Keratinocyte (primary cell): ENCODE results near the gene RDH16. TPM values are rescaled to one million over a fixed set of nuclear protein-coding genes. Genes with fewer than 3 reads are reported as not detected.
A peak's percentile ranks its signal among the peaks of the same experiment; 100 is the strongest.

Experiments used
- DNase-seq: peaks from one replicate; pipeline ENCODE4 v3.0.0-alpha.2; 2011; ENCODE audit warnings: low read depth, missing footprints, low spot score
- FAIRE-seq: peaks from 2 replicates; lab custom pipeline; 2011; peaks lifted over from hg19 to GRCh38; lab: Jason Lieb, UNC
- H2AFZ ChIP-seq: 2 replicates; pipeline ENCODE4 v1.6.0; 2012; ENCODE audit warnings: low read length, control low read depth, inconsistent platforms; ENCODE audit not compliant: control insufficient read depth
- H3K27ac ChIP-seq: 2 replicates; pipeline ENCODE4 v1.5.1; 2011; ENCODE audit warnings: low read length; ENCODE audit not compliant: control insufficient read depth, insufficient read depth
- H3K27me3 ChIP-seq: 3 replicates; pipeline ENCODE4 v1.6.0; 2011; ENCODE audit warnings: low read length; ENCODE audit not compliant: control insufficient read depth, insufficient read depth; ENCODE audit errors: extremely low read depth
- H3K36me3 ChIP-seq, 2 experiments: 2 replicates in 1 of 2; 3 replicates in 1 of 2; pipeline ENCODE4 v1.5.1; 2011; ENCODE audit warnings: low read length in 2 of 2, mild to moderate bottlenecking in 1 of 2; ENCODE audit not compliant: control insufficient read depth in 2 of 2, insufficient read depth in 2 of 2; ENCODE audit errors: extremely low read depth in 1 of 2
- H3K4me1 ChIP-seq: 3 replicates; pipeline ENCODE4 v1.5.1; 2011; ENCODE audit warnings: low read length; ENCODE audit not compliant: control insufficient read depth, insufficient read depth; ENCODE audit errors: extremely low read depth
- H3K4me2 ChIP-seq: 3 replicates; pipeline ENCODE4 v1.6.0; 2011; ENCODE audit warnings: low read depth, low read length; ENCODE audit not compliant: control insufficient read depth, insufficient read depth; ENCODE audit errors: extremely low read depth
- H3K4me3 ChIP-seq, 3 experiments: fragments of 200-600 bp in 1 of 3; sonication (generic) in 1 of 3; 2 replicates in 2 of 3; 3 replicates in 1 of 3; pipeline ENCODE4 v1.5.1; 2011 to 2016; ENCODE audit warnings: low read length in 3 of 3, mild to moderate bottlenecking in 3 of 3, control low read depth in 2 of 3, inconsistent platforms in 1 of 3, low read depth in 1 of 3, mixed read lengths in 1 of 3, mixed run types in 1 of 3, moderate library complexity in 1 of 3; ENCODE audit not compliant: control insufficient read depth in 2 of 3, insufficient read depth in 2 of 3; ENCODE audit errors: extremely low read depth in 1 of 3
- H3K79me2 ChIP-seq: 2 replicates; pipeline ENCODE4 v1.6.0; 2012; ENCODE audit warnings: low read length; ENCODE audit not compliant: control insufficient read depth, insufficient read depth
- H3K9ac ChIP-seq: 3 replicates; pipeline ENCODE4 v1.6.0; 2011; ENCODE audit warnings: low read length; ENCODE audit not compliant: control insufficient read depth, insufficient read depth; ENCODE audit errors: extremely low read depth
- H3K9me1 ChIP-seq: 3 replicates; pipeline ENCODE4 v1.6.0; 2011; ENCODE audit warnings: low read length; ENCODE audit not compliant: control insufficient read depth, insufficient read depth; ENCODE audit errors: extremely low read depth
- H3K9me3 ChIP-seq: 2 replicates; pipeline ENCODE4 v1.5.1; 2012; ENCODE audit warnings: low read depth, low read length; ENCODE audit not compliant: control insufficient read depth
- H4K20me1 ChIP-seq: 3 replicates; pipeline ENCODE4 v1.6.0; 2011; ENCODE audit warnings: low read length; ENCODE audit not compliant: control insufficient read depth, insufficient read depth; ENCODE audit errors: extremely low read depth
- EZH2 ChIP-seq: IDR thresholded peaks from one replicate; pipeline ENCODE4 v1.6.1; 2012; ENCODE audit warnings: inconsistent platforms, mild to moderate bottlenecking, low read length, moderate library complexity
- dilution Hi-C: fragments of 300-500 bp; cut with MboI; formaldehyde crosslinking; loops from one replicate; pipeline ENCODE4 v1.7.0; 2020; ENCODE audit warnings: low sequenced_read_pairs; ENCODE audit not compliant: extremely low pct_ligation_motif_present
- polyA plus RNA-seq, 5 experiments: library from polyadenylated mRNA; depleted of rRNA in 3 of 5; stranded (reverse) in 3 of 5; stranded (forward) in 1 of 5; unstranded in 1 of 5; fragments of >200 nt; gene quantifications; 1 replicate in 1 of 5; 2 replicates in 3 of 5; 3 replicates in 1 of 5; pipeline versions ENCODE4 v1.2.1 to v1.2.3, GENCODE V29; 2011 to 2012; ENCODE audit warnings: missing spikeins in 2 of 5, low read depth in 1 of 5, low replicate concordance in 1 of 5
- TF ChIP-seq, protein P1 (sequence below), 3 experiments: IDR thresholded peaks in 1 of 3; conservative IDR thresholded peaks in 1 of 3; optimal IDR thresholded peaks in 1 of 3; 2 replicates in 2 of 3; 3 replicates in 1 of 3; pipeline versions ENCODE3 to v1.5.1; 2011; ENCODE audit warnings: low read length in 3 of 3, mild to moderate bottlenecking in 3 of 3, moderate library complexity in 2 of 3, control low read depth in 1 of 3, inconsistent platforms in 1 of 3; ENCODE audit not compliant: insufficient read depth in 2 of 3; ENCODE audit errors: extremely low read depth in 1 of 3

RDH16 gene
- polyA plus RNA-seq, 1 donor (not counting 4 experiments of a cell fraction or from before 2014, with no cell fraction given), result 0.21 TPM

GRCh38 chr12:56932867-56933266 is 24.5 kb downstream of the RDH16 start:
- FAIRE-seq, result peak; percentile 29
- Histone ChIP-seq H2AFZ (peak overlapping the region; percentile 63), H3K9me1 (no peaks in the 10 kb centered on the region), H3K9ac (no peak overlapping the region), H4K20me1 (no peaks in the 10 kb centered on the region), H3K79me2 (no peaks in the 10 kb centered on the region), H3K4me2 (peak overlapping the region; percentile 27), H3K4me1 (peaks cover 25% of the 10 kb centered on the region), H3K27ac (no peak overlapping the region), H3K9me3 (no peaks in the 10 kb centered on the region), H3K27me3 (no peaks in the 10 kb centered on the region), H3K36me3 (no peaks in the 10 kb centered on the region), H3K4me3 (no peak overlapping the region)
- dilution Hi-C loops, result no loop called here
- DNase-seq, result no peak
- TF ChIP-seq EZH2, result no peak
- TF ChIP-seq, protein P1, sequence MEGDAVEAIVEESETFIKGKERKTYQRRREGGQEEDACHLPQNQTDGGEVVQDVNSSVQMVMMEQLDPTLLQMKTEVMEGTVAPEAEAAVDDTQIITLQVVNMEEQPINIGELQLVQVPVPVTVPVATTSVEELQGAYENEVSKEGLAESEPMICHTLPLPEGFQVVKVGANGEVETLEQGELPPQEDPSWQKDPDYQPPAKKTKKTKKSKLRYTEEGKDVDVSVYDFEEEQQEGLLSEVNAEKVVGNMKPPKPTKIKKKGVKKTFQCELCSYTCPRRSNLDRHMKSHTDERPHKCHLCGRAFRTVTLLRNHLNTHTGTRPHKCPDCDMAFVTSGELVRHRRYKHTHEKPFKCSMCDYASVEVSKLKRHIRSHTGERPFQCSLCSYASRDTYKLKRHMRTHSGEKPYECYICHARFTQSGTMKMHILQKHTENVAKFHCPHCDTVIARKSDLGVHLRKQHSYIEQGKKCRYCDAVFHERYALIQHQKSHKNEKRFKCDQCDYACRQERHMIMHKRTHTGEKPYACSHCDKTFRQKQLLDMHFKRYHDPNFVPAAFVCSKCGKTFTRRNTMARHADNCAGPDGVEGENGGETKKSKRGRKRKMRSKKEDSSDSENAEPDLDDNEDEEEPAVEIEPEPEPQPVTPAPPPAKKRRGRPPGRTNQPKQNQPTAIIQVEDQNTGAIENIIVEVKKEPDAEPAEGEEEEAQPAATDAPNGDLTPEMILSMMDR (optimal IDR thresholded peaks at IDR 0.05 in 1 of 3, IDR thresholded peaks at IDR 0.05 in 1 of 3, conservative IDR thresholded peaks at IDR 0.05 in 1 of 3; ENCODE audit: extremely low read depth in 1 of 3, insufficient read depth in 2 of 3, low read length in 3 of 3), result no peak

- H4K20me1 ChIP-seq, result no peaks in the 10 kb centered on the region
- H3K9me3 ChIP-seq, result no peaks in the 10 kb centered on the region
- DNase-seq (no peak), FAIRE-seq (no peak)
- H2AFZ ChIP-seq, result no peak overlapping the region
- dilution Hi-C loops, result no loop called here
- no peak overlapping the region for H3K4me3 ChIP-seq
- H3K27me3 ChIP-seq, result no peaks in the 10 kb centered on the region
- TF ChIP-seq, protein P1 (optimal IDR thresholded peaks at IDR 0.05 in 1 of 3, IDR thresholded peaks at IDR 0.05 in 1 of 3, conservative IDR thresholded peaks at IDR 0.05 in 1 of 3; ENCODE audit: extremely low read depth in 1 of 3, insufficient read depth in 2 of 3, low read length in 3 of 3), result no peak
- no peak for TF ChIP-seq EZH2
- no peak overlapping the region for H3K4me2 ChIP-seq
- no peaks in the 10 kb centered on the region for H3K9me1 ChIP-seq
- H3K36me3 ChIP-seq, result no peaks in the 10 kb centered on the region
- H3K79me2 ChIP-seq, result no peaks in the 10 kb centered on the region
- no peak overlapping the region for H3K9ac ChIP-seq
- no peak overlapping the region for H3K27ac ChIP-seq
- H3K4me1 ChIP-seq, result peaks cover 25% of the 10 kb centered on the region
Measured at GRCh38 chr12:56932146-56932545, 25.3 kb downstream of the RDH16 start.
